ENCODE data around the gene MMAB.
A peak's percentile ranks its signal among the peaks of the same experiment; 100 is the strongest.
"Not testable (repeated sequence)": the region's sequence is repeated elsewhere in the genome, so short reads cannot be mapped to it uniquely, and the experiment has no call there.

Gene MMAB

GRCh38 chr12:109602132-109602531 is 28.8 kb upstream of the MMAB start:
- not testable (repeated sequence) for DNase-seq (ENCODE audit: low read depth in 2 of 2)

- DNase-seq (ENCODE audit: low read depth in 2 of 2), result no peak
These were observed 28.3 kb upstream of the MMAB start for GRCh38 chr12:109601557-109601956.

GRCh38 chr12:109600995-109601394 is 27.7 kb upstream of the MMAB start:
- no peak for DNase-seq (ENCODE audit: low read depth in 2 of 2)

GRCh38 chr12:109600481-109600880 is 27.2 kb upstream of the MMAB start:
- DNase-seq (ENCODE audit: low read depth in 2 of 2), result no peak

- no peak for DNase-seq (ENCODE audit: low read depth in 2 of 2)
These were observed 25.8 kb upstream of the MMAB start for GRCh38 chr12:109599087-109599486.

GRCh38 chr12:109598428-109598854 is 25.1 kb upstream of the MMAB start:
- DNase-seq (ENCODE audit: low read depth in 2 of 2), result no peak

GRCh38 chr12:109597795-109598427 is 24.6 kb upstream of the MMAB start:
- peak; percentile 40 to 49 for DNase-seq (ENCODE audit: low read depth in 2 of 2)

- no peak for DNase-seq (ENCODE audit: low read depth in 2 of 2)
These were observed 24.1 kb upstream of the MMAB start for GRCh38 chr12:109597414-109597794.

GRCh38 chr12:109596418-109597244 is 23.3 kb upstream of the MMAB start:
- no peak for DNase-seq (ENCODE audit: low read depth in 2 of 2)

GRCh38 chr12:109595321-109595902 is 22.1 kb upstream of the MMAB start:
- DNase-seq (ENCODE audit: low read depth in 2 of 2), result no peak

GRCh38 chr12:109594556-109595317 is 21.4 kb upstream of the MMAB start:
- no peak for DNase-seq (ENCODE audit: low read depth in 2 of 2)

- DNase-seq (ENCODE audit: low read depth in 2 of 2), result no peak
These were observed 19.6 kb upstream of the MMAB start for GRCh38 chr12:109592905-109593272.

- DNase-seq (ENCODE audit: low read depth in 2 of 2), result no peak
These were observed 19.0 kb upstream of the MMAB start for GRCh38 chr12:109592195-109592904.

- DNase-seq (ENCODE audit: low read depth in 2 of 2), result no peak
These were observed 17.7 kb upstream of the MMAB start for GRCh38 chr12:109591041-109591440.

GRCh38 chr12:109590566-109590965 is 17.3 kb upstream of the MMAB start:
- no peak for DNase-seq (ENCODE audit: low read depth in 2 of 2)

GRCh38 chr12:109589691-109590245 is 16.5 kb upstream of the MMAB start:
- no peak for DNase-seq (ENCODE audit: low read depth in 2 of 2)

- DNase-seq (ENCODE audit: low read depth in 2 of 2), result no peak
These were observed 15.9 kb upstream of the MMAB start for GRCh38 chr12:109589240-109589590.

- no peak for DNase-seq (ENCODE audit: low read depth in 2 of 2)
These were observed 15.3 kb upstream of the MMAB start for GRCh38 chr12:109588461-109589239.

- DNase-seq (ENCODE audit: low read depth in 2 of 2), result no peak
These were observed 14.6 kb upstream of the MMAB start for GRCh38 chr12:109587921-109588320.

All from fibroblast of skin of left biceps (primary cell).